Activated CD4-positive, alpha-beta T cell treated with anti-CD3 and anti-CD28 coated beads for 36 hours (primary cell): Measurements from ENCODE around the gene RTN4IP1. TPM values are rescaled to one million over a fixed set of nuclear protein-coding genes. Genes with fewer than 3 reads are reported as not detected.

Experiments used
- ATAC-seq: fragments of 200-7000 bp; cut with Tn5 transposase; one replicate; pipeline ENCODE4 v1.10.0; 2021; ENCODE audit warnings: mild to moderate bottlenecking, moderate library complexity
- CTCF ChIA-PET: fragments of 350-600 bp; sonication (Branson Sonifier 250); formaldehyde crosslinking; loops from one replicate; lab custom pipeline; 2021; ENCODE audit warnings: antibody characterized with exemption; lab: Charles Lee
- POLR2A ChIA-PET: fragments of 350-600 bp; sonication (Branson Sonifier 250); formaldehyde crosslinking; loops from one replicate; lab custom pipeline; 2021; ENCODE audit warnings: antibody characterized with exemption, inconsistent platforms; lab: Charles Lee
- DNase-seq: peaks from one replicate; pipeline ENCODE4 v3.0.0-alpha.2; 2020
- H3K27ac Mint-ChIP-seq: one replicate; pipeline ENCODE4 v1.8.0; 2021; ENCODE audit warnings: mixed read lengths
- H3K27me3 Mint-ChIP-seq: one replicate; pipeline ENCODE4 v1.8.0; 2021; ENCODE audit warnings: mixed read lengths
- H3K36me3 Mint-ChIP-seq: one replicate; pipeline ENCODE4 v1.8.0; 2021; ENCODE audit warnings: low read depth, mixed read lengths
- H3K4me1 Mint-ChIP-seq: one replicate; pipeline ENCODE4 v1.8.0; 2021; ENCODE audit warnings: mixed read lengths
- H3K4me3 Mint-ChIP-seq: one replicate; pipeline ENCODE4 v1.8.0; 2021; ENCODE audit warnings: mild to moderate bottlenecking, moderate library complexity, mixed read lengths
- H3K9me3 Mint-ChIP-seq: one replicate; pipeline ENCODE4 v1.8.0; 2021; ENCODE audit warnings: low read depth, mixed read lengths
- intact Hi-C, 2 experiments: fragments of 100-400 bp; cut with DNase I in 1 of 2; cut with micrococcal nuclease in 1 of 2; formaldehyde crosslinking; loops; one replicate each; pipeline versions ENCODE4 v1.14.2 to v1.15.1; 2022 to 2024; cut with DNase I, micrococcal nuclease
- total RNA-seq, 2 experiments: library from RNA; stranded (reverse); gene quantifications; one replicate each; pipeline ENCODE4 v1.2.3, GENCODE V29; 2021

Gene RTN4IP1
- total RNA-seq, 2 experiments from 2014 or later, result 4.8 to 9.3 TPM

DNA sequence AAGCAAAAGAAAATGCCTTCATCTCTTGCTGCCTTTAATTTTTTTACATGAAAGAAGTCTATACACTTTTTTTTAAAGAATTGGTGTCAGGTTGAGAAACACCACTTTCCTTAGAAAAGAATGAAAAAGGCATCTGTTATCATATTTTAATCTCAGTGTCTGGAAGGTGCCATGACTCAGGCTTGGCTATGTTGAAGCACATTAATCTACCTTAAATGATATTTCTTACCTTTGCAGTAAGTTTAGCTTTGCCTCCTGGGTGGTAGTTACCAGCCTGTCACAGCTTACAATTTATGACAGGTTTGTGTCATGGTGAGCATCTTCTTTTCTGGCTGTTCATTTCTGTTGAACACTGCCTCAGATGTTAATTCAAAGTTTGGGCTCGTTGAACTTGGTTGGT, 95.3 kb downstream of the RTN4IP1 start:
- Mint-ChIP-seq H3K27me3 (no peaks in the 10 kb centered on the region), H3K4me3 (no peak overlapping the region), H3K4me1 (peaks cover 82% of the 10 kb centered on the region), H3K27ac (peak overlapping the region; percentile 78), H3K36me3 (peaks cover 65% of the 10 kb centered on the region), H3K9me3 (no peaks in the 10 kb centered on the region)
- ATAC-seq (peak; percentile 5), DNase-seq (no peak)
- intact Hi-C loops, result loop anchor here in 1 of 2 experiments (1.0 to 2.0 kb wide), 3 partner anchors 9 to 19 kb away; no protein-coding TSS in a partner anchor
- ChIA-PET CTCF (interaction anchor here (0.5 to 2.0 kb wide), 11 partner anchors 9 to 130 kb away, joined by 3 to 13 read pairs (median 4); no protein-coding TSS in a partner anchor), POLR2A (interaction anchor here (1.0 to 2.8 kb wide), 3 partner anchors 14 to 59 kb away, joined by 4 to 18 read pairs (median 5); no protein-coding TSS in a partner anchor)

DNA sequence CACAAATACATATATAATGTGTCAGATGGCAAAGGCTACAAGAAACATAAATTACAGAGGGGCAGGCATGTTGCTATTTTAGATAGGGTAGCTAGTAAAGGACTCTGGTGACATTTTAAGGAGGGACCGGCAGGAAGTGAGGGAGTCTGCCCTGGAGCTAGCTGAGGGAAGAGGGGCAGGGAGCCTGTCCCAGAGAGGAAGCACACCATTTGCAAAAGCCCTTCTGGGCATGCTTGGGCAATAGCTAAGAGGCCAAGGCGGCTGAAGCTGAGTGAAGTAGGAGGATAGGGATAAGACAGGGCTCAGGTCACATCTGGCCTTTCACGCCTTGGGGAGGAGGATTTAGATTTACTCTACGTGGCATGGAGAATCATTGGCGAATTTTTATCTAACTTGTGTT, 96.2 kb downstream of the RTN4IP1 start:
- DNase-seq, result no peak
- H3K4me3 Mint-ChIP-seq, result no peak overlapping the region
- intact Hi-C loops, result no loop called here
- H3K27me3 Mint-ChIP-seq, result no peaks in the 10 kb centered on the region
- peaks cover 64% of the 10 kb centered on the region for H3K36me3 Mint-ChIP-seq
- ChIA-PET POLR2A (interaction anchor here (2.8 kb wide), 1 partner anchor 13 kb away, joined by 18 read pairs; no protein-coding TSS in a partner anchor), CTCF (interaction anchor here (1.9 to 2.0 kb wide), 2 partner anchors 8 to 12 kb away, joined by 6 to 13 read pairs; no protein-coding TSS in a partner anchor)
- no peaks in the 10 kb centered on the region for H3K9me3 Mint-ChIP-seq
- H3K4me1 Mint-ChIP-seq, result peaks cover 79% of the 10 kb centered on the region
- no peak for ATAC-seq
- peak overlapping the region; percentile 16 for H3K27ac Mint-ChIP-seq

DNA sequence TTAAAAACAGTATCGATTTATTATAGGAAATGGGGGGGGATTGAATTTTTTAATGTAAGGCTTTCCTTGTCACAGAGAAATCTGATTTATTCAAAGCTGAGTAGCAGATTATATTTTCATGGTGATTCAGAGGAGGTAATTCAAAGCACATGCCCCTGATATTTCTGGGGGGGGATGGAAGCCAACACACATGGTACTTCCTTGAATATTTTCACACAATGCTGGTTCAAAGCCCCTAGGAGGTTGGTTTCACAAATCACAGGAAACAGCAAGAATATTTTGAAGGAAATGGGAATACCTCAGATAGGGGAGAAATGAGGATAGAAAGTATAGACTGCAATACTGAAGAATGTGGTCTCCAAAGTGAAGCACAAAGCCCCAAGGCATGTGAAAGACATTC, 98.8 kb downstream of the RTN4IP1 start:
- Mint-ChIP-seq H3K4me1 (peaks cover 77% of the 10 kb centered on the region), H3K27me3 (no peaks in the 10 kb centered on the region), H3K36me3 (peaks cover 67% of the 10 kb centered on the region), H3K9me3 (no peaks in the 10 kb centered on the region), H3K4me3 (no peak overlapping the region), H3K27ac (no peak overlapping the region)
- intact Hi-C loops, result no loop called here
- POLR2A ChIA-PET, result interaction anchor here (1.0 kb wide), 1 partner anchor 18 kb away, joined by 4 read pairs; no protein-coding TSS in a partner anchor
- CTCF ChIA-PET, result interaction anchor here (0.7 to 1.0 kb wide), 2 partner anchors 10 to 36 kb away, joined by 3 to 4 read pairs; no protein-coding TSS in a partner anchor
- DNase-seq (no peak), ATAC-seq (no peak)

DNA sequence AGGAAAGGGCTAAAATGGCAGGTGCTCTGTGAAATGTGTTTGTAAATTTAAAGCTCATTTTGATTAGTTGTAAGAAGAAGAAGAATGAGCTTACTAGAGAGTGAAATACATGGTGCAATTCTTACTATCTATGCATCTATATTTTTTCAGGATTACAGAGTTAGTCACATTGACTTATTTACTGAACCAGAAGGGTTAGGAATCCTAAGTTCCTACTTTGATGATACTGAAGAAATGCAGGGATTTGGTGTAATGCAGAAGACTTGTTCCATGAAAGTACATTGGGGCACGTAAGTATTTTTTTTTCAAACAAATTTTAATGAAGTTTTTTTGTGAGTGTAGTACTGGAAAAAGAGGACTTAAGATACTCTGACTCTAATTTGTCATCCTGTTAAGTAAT, 99.3 kb downstream of the RTN4IP1 start:
- Mint-ChIP-seq H3K9me3 (no peaks in the 10 kb centered on the region), H3K27me3 (no peaks in the 10 kb centered on the region), H3K27ac (no peak overlapping the region), H3K36me3 (peaks cover 67% of the 10 kb centered on the region), H3K4me3 (no peak overlapping the region), H3K4me1 (peaks cover 77% of the 10 kb centered on the region)
- no peak for ATAC-seq
- no peak for DNase-seq
- intact Hi-C loops, result no loop called here
- POLR2A ChIA-PET, result interaction anchor here (1.0 kb wide), 1 partner anchor 18 kb away, joined by 4 read pairs; no protein-coding TSS in a partner anchor
- CTCF ChIA-PET, result interaction anchor here (0.7 to 1.0 kb wide), 2 partner anchors 9 to 36 kb away, joined by 3 to 4 read pairs; no protein-coding TSS in a partner anchor

DNA sequence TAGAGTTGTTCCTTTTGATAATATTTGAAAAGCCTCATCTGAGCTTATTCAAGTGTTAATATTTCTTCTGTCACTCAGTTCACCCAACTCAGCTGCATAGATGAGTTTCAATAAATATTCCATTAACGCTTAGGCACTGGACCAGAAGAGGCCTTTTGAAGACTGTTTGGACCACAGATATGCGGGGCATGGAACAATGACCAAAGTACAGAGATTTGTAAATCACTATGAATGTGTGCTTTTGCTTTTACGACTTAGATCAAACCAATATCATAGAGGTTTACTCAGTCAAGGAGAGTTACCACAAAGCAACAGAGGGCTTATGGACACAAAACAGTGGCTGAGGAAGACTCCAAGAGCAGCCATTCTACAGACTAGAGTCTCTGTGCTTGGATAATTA, 99.9 kb downstream of the RTN4IP1 start:
- ChIA-PET CTCF (no interaction called here), POLR2A (interaction anchor here (1.0 kb wide), 1 partner anchor 17 kb away, joined by 4 read pairs; no protein-coding TSS in a partner anchor)
- no peaks in the 10 kb centered on the region for H3K9me3 Mint-ChIP-seq
- H3K4me3 Mint-ChIP-seq, result no peak overlapping the region
- H3K27ac Mint-ChIP-seq, result no peak overlapping the region
- H3K36me3 Mint-ChIP-seq, result peaks cover 66% of the 10 kb centered on the region
- no peaks in the 10 kb centered on the region for H3K27me3 Mint-ChIP-seq
- intact Hi-C loops, result loop anchor here in 1 of 2 experiments (10.0 kb wide), 2 partner anchors 1185 to 1295 kb away; partner anchors contain the start of gene SCML4
- peaks cover 74% of the 10 kb centered on the region for H3K4me1 Mint-ChIP-seq
- DNase-seq (no peak), ATAC-seq (no peak)

DNA sequence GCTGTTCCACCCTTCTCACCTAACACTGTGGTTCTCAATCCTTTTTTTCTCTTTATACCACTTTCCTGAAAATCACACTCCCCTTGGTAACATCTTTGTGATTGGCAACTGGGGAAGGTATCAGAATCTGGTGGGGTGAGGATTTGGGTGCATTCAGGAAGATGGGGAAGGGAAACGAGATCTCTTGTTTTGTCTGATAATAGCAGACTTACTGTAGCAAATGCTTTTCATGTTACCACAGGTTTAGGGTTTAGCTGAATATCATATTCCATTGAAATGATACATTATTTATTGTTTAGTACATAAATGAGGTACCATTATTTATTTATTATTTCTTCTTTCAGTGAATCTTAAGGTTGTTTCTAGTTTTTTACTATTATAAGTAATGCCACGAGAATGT, 100.8 kb downstream of the RTN4IP1 start:
- H3K36me3 Mint-ChIP-seq, result peaks cover 60% of the 10 kb centered on the region
- H3K9me3 Mint-ChIP-seq, result no peaks in the 10 kb centered on the region
- ATAC-seq (no peak), DNase-seq (no peak)
- CTCF ChIA-PET, result no interaction called here
- peak overlapping the region; percentile 90 for H3K27ac Mint-ChIP-seq
- H3K27me3 Mint-ChIP-seq, result no peaks in the 10 kb centered on the region
- H3K4me1 Mint-ChIP-seq, result peaks cover 75% of the 10 kb centered on the region
- POLR2A ChIA-PET, result no interaction called here
- intact Hi-C loops, result loop anchor here in 1 of 2 experiments (1.0 to 10.0 kb wide), 3 partner anchors 25 to 1296 kb away; partner anchors contain the start of gene SCML4
- H3K4me3 Mint-ChIP-seq, result peak overlapping the region; percentile 26

DNA sequence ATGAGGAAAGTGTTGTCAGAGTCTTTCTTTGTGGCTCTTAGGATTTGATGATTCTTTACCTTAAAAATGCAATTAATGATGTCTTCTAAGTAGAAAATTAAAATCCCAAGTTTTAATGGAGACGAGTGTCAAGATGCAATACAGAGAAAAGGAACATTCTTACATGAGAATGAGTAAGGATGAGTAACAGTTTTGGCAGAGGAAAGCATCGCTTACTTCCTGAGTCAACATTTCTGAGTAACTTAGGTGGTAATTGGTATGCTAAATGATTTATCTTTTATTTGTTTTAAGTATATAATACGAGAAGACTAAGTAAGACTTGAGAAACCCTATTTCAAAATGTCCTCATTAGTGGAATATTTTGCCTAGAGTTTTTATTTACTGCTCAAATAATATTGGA, 101.3 kb downstream of the RTN4IP1 start:
- DNase-seq (no peak), ATAC-seq (peak; percentile 62)
- no peaks in the 10 kb centered on the region for H3K9me3 Mint-ChIP-seq
- H3K27me3 Mint-ChIP-seq, result no peaks in the 10 kb centered on the region
- H3K36me3 Mint-ChIP-seq, result peaks cover 54% of the 10 kb centered on the region
- peak overlapping the region; percentile 90 for H3K27ac Mint-ChIP-seq
- intact Hi-C loops, result loop anchor here in 1 of 2 experiments (1.0 to 10.0 kb wide), 3 partner anchors 25 to 1297 kb away; partner anchors contain the start of gene SCML4
- peak overlapping the region; percentile 33 for H3K4me3 Mint-ChIP-seq
- POLR2A ChIA-PET, result no interaction called here
- CTCF ChIA-PET, result no interaction called here
- H3K4me1 Mint-ChIP-seq, result peaks cover 74% of the 10 kb centered on the region

DNA sequence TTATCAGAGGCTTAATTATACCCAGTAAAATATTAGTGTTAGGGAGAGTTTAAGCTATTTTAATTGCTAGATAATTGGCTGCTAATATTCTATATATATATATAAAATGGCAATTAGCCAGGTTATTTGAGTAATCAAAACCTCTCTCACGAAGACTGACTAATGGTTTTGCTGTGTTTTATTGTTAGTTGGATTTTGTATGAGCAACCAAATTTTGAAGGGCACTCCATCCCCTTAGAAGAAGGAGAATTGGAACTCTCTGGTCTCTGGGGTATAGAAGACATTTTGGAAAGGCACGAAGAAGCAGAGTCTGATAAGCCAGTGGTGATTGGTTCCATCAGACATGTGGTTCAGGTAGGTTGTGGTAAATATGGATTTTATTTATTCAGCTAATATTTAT, 102.2 kb downstream of the RTN4IP1 start:
- Mint-ChIP-seq H3K36me3 (peaks cover 52% of the 10 kb centered on the region), H3K4me3 (no peak overlapping the region), H3K27ac (peak overlapping the region; percentile 63), H3K4me1 (peaks cover 74% of the 10 kb centered on the region), H3K9me3 (no peaks in the 10 kb centered on the region), H3K27me3 (no peaks in the 10 kb centered on the region)
- intact Hi-C loops, result loop anchor here in 1 of 2 experiments (10.0 kb wide), 2 partner anchors 1188 to 1298 kb away; partner anchors contain the start of gene SCML4
- CTCF ChIA-PET, result interaction anchor here (1.8 to 1.9 kb wide), 2 partner anchors 14 to 82 kb away, joined by 6 to 7 read pairs; no protein-coding TSS in a partner anchor
- DNase-seq (no peak), ATAC-seq (no peak)
- POLR2A ChIA-PET, result no interaction called here

DNA sequence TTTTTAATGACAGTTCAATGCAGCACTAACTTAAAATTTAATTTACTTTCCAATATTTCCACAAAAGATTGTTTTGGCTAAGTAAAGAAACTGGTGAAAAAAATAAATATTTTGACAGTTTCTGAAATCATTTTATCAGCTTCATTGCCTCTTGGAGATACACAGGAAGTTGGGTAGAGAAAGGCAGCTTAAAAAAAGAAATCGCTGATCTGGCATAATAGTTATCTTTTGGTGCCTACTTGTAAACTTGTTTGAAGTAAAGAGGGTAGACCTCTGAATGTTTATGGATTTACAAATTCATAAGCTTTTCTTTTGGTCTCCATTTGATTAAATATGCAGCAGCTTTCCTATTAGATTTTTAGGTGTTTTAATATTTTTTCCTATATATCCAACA, 103.4 kb downstream of the RTN4IP1 start:
- H3K9me3 Mint-ChIP-seq, result no peaks in the 10 kb centered on the region
- intact Hi-C loops, result loop anchor here in 1 of 2 experiments (1.0 to 10.0 kb wide), 3 partner anchors 8 to 1299 kb away; partner anchors contain the start of gene SCML4
- H3K4me1 Mint-ChIP-seq, result peaks cover 77% of the 10 kb centered on the region
- no peaks in the 10 kb centered on the region for H3K27me3 Mint-ChIP-seq
- peak overlapping the region; percentile 55 for H3K27ac Mint-ChIP-seq
- H3K36me3 Mint-ChIP-seq, result peaks cover 49% of the 10 kb centered on the region
- ATAC-seq (no peak), DNase-seq (no peak)
- POLR2A ChIA-PET, result interaction anchor here (0.5 to 0.6 kb wide), 2 partner anchors 13 to 20 kb away, joined by 3 to 5 read pairs; no protein-coding TSS in a partner anchor
- CTCF ChIA-PET, result interaction anchor here (1.4 to 2.2 kb wide), 5 partner anchors 8 to 81 kb away, joined by 3 to 13 read pairs (median 7); no protein-coding TSS in a partner anchor
- H3K4me3 Mint-ChIP-seq, result peak overlapping the region; percentile 88

DNA sequence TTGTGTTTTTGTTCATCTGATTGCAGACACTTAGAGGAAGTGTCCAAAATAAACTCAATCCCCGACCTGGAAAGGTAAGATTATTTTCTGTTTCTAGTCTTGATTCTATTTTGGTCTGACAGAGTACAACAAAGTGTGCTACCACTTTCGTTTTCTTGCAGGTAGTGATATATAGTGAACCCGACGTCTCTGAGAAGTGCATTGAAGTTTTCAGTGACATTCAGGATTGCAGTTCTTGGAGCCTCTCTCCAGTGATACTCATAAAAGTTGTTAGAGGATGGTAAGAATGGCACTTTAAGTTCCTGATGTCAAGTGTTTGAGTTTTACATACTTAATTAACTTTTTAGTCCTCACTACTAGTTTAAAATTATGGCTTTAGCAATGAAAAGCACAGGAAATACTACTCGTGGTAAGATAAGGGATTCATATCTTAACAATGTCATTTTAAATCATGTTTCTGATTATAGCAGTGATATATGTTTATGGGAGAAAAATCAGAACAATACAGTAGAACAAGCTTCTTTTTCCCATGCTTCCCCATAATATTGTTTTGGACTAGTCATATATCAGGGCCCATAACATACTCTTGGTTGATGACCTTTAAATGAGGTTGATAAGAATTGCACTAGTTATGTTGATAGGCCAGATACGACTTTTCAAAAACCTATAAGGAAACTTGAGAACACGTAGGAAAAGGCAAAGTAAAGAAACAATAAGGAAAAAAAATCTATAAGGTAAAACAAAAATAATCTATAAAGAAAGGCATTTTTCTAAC, 104.0 kb downstream of the RTN4IP1 start:
- no peaks in the 10 kb centered on the region for H3K9me3 Mint-ChIP-seq
- DNase-seq (no peak), ATAC-seq (peak; percentile 38)
- intact Hi-C loops, result loop anchor here in 1 of 2 experiments (1.0 to 10.0 kb wide), 3 partner anchors 9 to 1300 kb away; partner anchors contain the start of gene SCML4
- peaks cover 77% of the 10 kb centered on the region for H3K4me1 Mint-ChIP-seq
- H3K27ac Mint-ChIP-seq, result peak overlapping the region; percentile 93
- H3K27me3 Mint-ChIP-seq, result no peaks in the 10 kb centered on the region
- peaks cover 49% of the 10 kb centered on the region for H3K36me3 Mint-ChIP-seq
- ChIA-PET CTCF (interaction anchor here (1.4 to 2.2 kb wide), 6 partner anchors 9 to 80 kb away, joined by 3 to 13 read pairs (median 6); no protein-coding TSS in a partner anchor), POLR2A (interaction anchor here (0.6 kb wide), 1 partner anchor 13 kb away, joined by 3 read pairs; no protein-coding TSS in a partner anchor)
- H3K4me3 Mint-ChIP-seq, result peak overlapping the region; percentile 88
